Measurements from ENCODE around the gene THAP4. TPM values are rescaled to one million over a fixed set of nuclear protein-coding genes. Genes with fewer than 3 reads are reported as not detected.

Gene THAP4
- total and polyA plus RNA-seq, 2 of the 13 experiments (the other 11 are each of a cell fraction or from before 2014, with no cell fraction given) = 59.7 to 75.7 TPM

- TF ChIP-seq ZNF275 (CRISPR knock-in tag; IDR thresholded peaks at IDR 0.05; ENCODE audit: borderline replicate concordance) (no peak), ZNF841 (CRISPR knock-in tag; IDR thresholded peaks at IDR 0.05; ENCODE audit: borderline replicate concordance) (no peak), ZNF878 (CRISPR knock-in tag; IDR thresholded peaks at IDR 0.05) (no peak), ZNF513 (CRISPR knock-in tag; conservative IDR thresholded peaks at IDR 0.05) (no peak), ZNF549 (CRISPR knock-in tag; IDR thresholded peaks at IDR 0.05) (no peak), HNRNPLL (IDR thresholded peaks at IDR 0.05; ENCODE audit: low read depth, low read length, poor library complexity, severe bottlenecking) (no peak), MIER3 (CRISPR knock-in tag; IDR thresholded peaks at IDR 0.05; ENCODE audit: borderline replicate concordance) (no peak), ZNF761 (CRISPR knock-in tag; conservative IDR thresholded peaks at IDR 0.05) (no peak), ZNF747 (CRISPR knock-in tag; IDR thresholded peaks at IDR 0.05; ENCODE audit: borderline replicate concordance) (no peak), RXRA (CRISPR knock-in tag; IDR thresholded peaks at IDR 0.05) (no peak)
- TF ChIP-seq, protein P1, sequence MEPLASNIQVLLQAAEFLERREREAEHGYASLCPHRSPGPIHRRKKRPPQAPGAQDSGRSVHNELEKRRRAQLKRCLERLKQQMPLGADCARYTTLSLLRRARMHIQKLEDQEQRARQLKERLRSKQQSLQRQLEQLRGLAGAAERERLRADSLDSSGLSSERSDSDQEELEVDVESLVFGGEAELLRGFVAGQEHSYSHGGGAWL (CRISPR knock-in tag; IDR thresholded peaks at IDR 0.05) = no peak
- TF ChIP-seq, protein P2, sequence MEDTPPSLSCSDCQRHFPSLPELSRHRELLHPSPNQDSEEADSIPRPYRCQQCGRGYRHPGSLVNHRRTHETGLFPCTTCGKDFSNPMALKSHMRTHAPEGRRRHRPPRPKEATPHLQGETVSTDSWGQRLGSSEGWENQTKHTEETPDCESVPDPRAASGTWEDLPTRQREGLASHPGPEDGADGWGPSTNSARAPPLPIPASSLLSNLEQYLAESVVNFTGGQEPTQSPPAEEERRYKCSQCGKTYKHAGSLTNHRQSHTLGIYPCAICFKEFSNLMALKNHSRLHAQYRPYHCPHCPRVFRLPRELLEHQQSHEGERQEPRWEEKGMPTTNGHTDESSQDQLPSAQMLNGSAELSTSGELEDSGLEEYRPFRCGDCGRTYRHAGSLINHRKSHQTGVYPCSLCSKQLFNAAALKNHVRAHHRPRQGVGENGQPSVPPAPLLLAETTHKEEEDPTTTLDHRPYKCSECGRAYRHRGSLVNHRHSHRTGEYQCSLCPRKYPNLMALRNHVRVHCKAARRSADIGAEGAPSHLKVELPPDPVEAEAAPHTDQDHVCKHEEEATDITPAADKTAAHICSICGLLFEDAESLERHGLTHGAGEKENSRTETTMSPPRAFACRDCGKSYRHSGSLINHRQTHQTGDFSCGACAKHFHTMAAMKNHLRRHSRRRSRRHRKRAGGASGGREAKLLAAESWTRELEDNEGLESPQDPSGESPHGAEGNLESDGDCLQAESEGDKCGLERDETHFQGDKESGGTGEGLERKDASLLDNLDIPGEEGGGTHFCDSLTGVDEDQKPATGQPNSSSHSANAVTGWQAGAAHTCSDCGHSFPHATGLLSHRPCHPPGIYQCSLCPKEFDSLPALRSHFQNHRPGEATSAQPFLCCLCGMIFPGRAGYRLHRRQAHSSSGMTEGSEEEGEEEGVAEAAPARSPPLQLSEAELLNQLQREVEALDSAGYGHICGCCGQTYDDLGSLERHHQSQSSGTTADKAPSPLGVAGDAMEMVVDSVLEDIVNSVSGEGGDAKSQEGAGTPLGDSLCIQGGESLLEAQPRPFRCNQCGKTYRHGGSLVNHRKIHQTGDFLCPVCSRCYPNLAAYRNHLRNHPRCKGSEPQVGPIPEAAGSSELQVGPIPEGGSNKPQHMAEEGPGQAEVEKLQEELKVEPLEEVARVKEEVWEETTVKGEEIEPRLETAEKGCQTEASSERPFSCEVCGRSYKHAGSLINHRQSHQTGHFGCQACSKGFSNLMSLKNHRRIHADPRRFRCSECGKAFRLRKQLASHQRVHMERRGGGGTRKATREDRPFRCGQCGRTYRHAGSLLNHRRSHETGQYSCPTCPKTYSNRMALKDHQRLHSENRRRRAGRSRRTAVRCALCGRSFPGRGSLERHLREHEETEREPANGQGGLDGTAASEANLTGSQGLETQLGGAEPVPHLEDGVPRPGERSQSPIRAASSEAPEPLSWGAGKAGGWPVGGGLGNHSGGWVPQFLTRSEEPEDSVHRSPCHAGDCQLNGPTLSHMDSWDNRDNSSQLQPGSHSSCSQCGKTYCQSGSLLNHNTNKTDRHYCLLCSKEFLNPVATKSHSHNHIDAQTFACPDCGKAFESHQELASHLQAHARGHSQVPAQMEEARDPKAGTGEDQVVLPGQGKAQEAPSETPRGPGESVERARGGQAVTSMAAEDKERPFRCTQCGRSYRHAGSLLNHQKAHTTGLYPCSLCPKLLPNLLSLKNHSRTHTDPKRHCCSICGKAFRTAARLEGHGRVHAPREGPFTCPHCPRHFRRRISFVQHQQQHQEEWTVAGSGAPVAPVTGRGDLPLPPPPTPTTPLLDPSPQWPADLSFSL (CRISPR knock-in tag; IDR thresholded peaks at IDR 0.05) = 0 out of 2 replicates have a peak, but pooled peaks have one; percentile 3
Measured at GRCh38 chr2:241551998-241552737, 84.8 kb downstream of the THAP4 start (continued).
